Stimulated activated naive CD8-positive, alpha-beta T cell treated with anti-CD3 and anti-CD28 coated beads, Interleukin-15, Interleukin-2, amounts not matched to agents 100 ng/mL and 50 ng/mL, for 24 hours (primary cell): ENCODE results near the gene MAP2K7.
"Not testable (repeated sequence)": the region's sequence is repeated elsewhere in the genome, so short reads cannot be mapped to it uniquely, and the experiment has no call there.

Experiments
- H3K27ac Mint-ChIP-seq: one replicate; pipeline ENCODE4 v1.8.0; 2021; ENCODE audit warnings: mild to moderate bottlenecking, mixed read lengths
- H3K27me3 Mint-ChIP-seq: one replicate; pipeline ENCODE4 v1.8.0; 2021; ENCODE audit warnings: mixed read lengths
- H3K36me3 Mint-ChIP-seq: one replicate; pipeline ENCODE4 v1.8.0; 2021; ENCODE audit warnings: low read depth, mixed read lengths
- H3K4me1 Mint-ChIP-seq: one replicate; pipeline ENCODE4 v1.8.0; 2021; ENCODE audit warnings: low read depth, mixed read lengths
- H3K4me3 Mint-ChIP-seq: one replicate; pipeline ENCODE4 v1.8.0; 2021; ENCODE audit warnings: mild to moderate bottlenecking, mixed read lengths
- H3K9me3 Mint-ChIP-seq: one replicate; pipeline ENCODE4 v1.8.0; 2021; ENCODE audit warnings: mixed read lengths

MAP2K7 gene

DNA sequence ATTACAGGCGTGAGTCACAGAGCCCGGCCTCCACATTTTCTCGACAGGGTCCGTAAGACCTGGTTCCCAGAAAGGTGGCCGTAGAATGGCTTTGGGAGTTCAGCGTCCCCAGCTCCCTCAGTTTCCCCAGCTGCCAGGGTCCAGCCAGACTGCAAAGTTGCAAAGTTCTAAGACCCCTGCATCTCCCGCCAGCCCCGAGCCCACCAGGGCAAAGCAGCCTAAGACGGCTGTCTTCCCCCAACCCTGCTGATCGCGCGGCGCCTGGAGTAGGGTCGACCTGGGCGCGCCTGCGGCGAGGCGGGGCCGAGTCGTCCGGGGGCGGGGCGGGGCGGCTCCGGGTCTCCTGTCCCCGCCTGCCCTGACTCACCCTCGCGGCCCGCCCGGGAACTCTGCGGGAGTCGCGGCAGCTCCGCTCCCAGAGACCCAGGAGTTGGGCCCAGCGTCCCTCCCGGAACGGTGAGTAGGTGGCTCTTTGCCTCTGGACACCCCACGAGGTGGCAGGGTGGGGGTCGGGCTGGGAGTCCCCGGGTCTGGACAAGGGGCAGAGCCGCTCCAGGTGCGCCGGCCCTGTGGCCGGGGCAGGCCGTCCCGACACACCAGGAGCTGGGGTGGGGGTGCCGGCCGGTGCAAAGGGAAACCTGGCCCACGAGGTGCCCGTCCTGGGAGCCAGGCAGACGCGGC lies 15.4 kb upstream of the MAP2K7 start, which contains the start of gene LRRC8E:
Gene LRRC8E, plus strand, starts transcription at position 366 of the 681 bp plus-strand sequence. CDS start 7,094 bp downstream, outside the sequence.
- Mint-ChIP-seq H3K27ac (no peak within 1 kb of the TSS), H3K4me1 (no peaks in the 10 kb centered on the region), H3K4me3 (no peak within 1 kb of the TSS), H3K27me3 (peaks cover 17% of the 10 kb centered on the region), H3K36me3 (no peaks in the 10 kb centered on the region), H3K9me3 (no peaks in the 10 kb centered on the region)

GRCh38 chr19:7888826-7889217 lies 14.9 kb upstream of the MAP2K7 start:
- no peak overlapping the region for H3K4me3 Mint-ChIP-seq
- H3K9me3 Mint-ChIP-seq = no peaks in the 10 kb centered on the region
- H3K36me3 Mint-ChIP-seq = no peaks in the 10 kb centered on the region
- H3K27me3 Mint-ChIP-seq = peaks cover 17% of the 10 kb centered on the region
- H3K27ac Mint-ChIP-seq = no peak overlapping the region
- H3K4me1 Mint-ChIP-seq = peaks cover 4% of the 10 kb centered on the region

DNA sequence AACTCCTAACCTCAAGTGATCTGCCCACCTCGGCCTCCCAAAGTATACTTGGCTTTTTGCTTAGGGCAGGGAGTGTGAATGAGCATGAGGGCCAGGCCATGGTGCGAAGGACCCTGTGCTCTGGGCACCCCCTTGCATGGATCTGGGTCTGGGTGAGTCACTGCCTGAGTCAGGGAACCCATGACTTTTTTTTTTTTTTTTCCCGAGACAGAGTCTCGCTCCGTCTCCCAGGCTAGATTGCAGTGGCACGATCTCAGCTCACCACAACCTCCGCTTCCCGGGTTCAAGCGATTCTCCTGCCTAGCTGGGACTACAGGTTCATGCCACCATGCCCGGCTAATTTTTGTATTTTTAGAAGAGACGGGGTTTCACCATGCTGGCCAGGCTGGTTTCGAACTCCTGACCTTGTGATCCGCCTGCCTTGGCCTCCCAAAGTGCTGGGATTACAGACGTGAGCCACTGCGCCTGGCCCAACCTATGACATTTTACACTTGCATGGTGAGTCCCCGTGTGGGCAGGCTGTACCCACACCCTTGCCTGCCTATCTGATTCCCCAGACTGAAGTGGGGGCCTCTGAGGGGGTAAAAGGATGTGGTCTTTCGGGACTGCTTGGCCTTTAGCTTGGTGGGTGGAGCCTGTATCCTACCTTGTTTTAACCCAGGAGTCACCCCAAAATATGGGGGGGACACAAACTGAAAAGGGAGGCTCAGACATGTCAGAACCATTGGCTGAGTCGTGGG lies 10.1 kb upstream of the MAP2K7 start:
- H3K27me3 Mint-ChIP-seq = peaks cover 15% of the 10 kb centered on the region
- H3K27ac Mint-ChIP-seq, H3K9me3 Mint-ChIP-seq, H3K4me3 Mint-ChIP-seq, H3K36me3 Mint-ChIP-seq, H3K4me1 Mint-ChIP-seq: not testable (repeated sequence)

DNA sequence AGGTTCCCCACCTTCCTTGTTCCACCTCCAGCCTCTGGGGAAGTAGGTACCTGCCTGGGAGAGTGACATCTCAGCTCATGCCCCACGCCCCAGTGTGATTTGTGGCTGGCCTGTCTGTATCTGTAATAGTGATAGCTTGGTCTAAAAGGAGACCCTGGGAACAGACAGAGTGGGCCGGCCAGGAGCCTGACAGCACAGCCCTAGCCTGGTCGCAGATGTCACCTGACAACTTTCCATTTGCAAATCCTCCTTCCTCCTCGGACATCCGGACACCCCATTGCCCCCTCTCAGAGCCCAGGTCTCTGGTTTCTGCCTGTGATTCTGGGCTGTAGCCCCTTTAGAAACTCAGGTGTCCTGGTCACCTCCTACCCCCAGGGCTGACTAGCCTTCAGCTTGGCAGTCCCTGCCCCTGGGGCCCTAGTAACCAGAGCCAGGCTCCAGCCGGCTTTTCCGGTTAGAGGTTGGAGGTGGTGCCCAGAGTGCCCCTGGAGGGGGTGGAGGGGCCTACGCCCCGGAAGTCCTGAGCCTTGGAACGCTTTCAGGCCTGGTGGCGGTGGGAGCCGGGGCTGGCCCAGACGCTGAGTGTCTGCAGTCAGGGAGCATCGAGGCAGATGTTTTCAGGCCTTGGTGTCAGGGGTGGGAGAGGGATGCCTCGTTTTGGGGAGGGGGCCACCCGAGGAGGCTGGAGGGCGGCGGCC lies 8.9 kb upstream of the MAP2K7 start:
- Mint-ChIP-seq H3K27ac (no peak overlapping the region), H3K9me3 (no peaks in the 10 kb centered on the region), H3K36me3 (no peaks in the 10 kb centered on the region), H3K27me3 (peaks cover 7% of the 10 kb centered on the region), H3K4me1 (peaks cover 9% of the 10 kb centered on the region), H3K4me3 (no peak overlapping the region)

- Mint-ChIP-seq H3K36me3 (no peaks in the 10 kb centered on the region), H3K27me3 (peaks cover 4% of the 10 kb centered on the region), H3K27ac (no peak overlapping the region), H3K9me3 (no peaks in the 10 kb centered on the region), H3K4me3 (no peak overlapping the region), H3K4me1 (peaks cover 9% of the 10 kb centered on the region)
These were observed 8.1 kb upstream of the MAP2K7 start for GRCh38 chr19:7895565-7895964.

DNA sequence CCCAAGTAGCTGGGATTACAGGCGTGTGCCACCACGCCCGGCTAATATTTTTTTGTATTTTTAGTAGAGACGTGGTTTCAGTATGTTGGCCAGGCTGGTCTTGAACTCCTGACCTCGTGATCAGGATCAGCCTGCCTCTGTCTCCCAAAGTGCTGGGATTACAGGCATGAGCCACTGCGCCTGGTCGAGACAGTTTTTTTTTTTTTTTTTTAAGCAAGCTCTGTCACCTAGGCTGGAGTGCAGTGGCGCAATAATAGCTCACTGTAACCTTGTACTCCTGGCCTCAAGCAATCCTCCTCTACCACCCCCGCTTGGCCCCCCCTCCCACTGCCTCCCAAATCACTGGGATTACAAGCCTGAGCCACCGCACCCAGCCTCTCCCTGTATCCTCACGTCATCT lies 6.4 kb upstream of the MAP2K7 start:
- Mint-ChIP-seq H3K4me3 (no peak overlapping the region), H3K27me3 (peaks cover 4% of the 10 kb centered on the region), H3K36me3 (no peaks in the 10 kb centered on the region)

DNA sequence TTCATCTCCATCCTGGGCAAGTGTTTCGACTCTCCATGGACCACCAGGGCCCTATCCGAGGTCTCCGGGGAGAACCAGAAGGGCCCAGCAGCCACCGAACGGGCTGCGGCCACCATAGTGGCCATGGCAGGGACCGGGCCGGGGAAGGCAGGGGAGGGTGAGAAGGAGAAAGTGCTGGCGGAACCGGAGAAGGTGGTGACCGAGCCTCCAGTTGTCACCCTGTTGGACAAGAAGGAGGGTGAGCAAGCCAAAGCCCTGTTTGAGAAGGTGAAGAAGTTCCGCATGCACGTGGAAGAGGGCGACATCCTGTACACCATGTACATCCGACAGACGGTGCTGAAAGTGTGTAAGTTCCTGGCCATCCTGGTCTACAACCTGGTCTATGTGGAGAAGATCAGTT lies 4.7 kb upstream of the MAP2K7 start:
- Mint-ChIP-seq H3K4me3 (no peak overlapping the region), H3K4me1 (peaks cover 16% of the 10 kb centered on the region), H3K27ac (no peak overlapping the region), H3K27me3 (peaks cover 3% of the 10 kb centered on the region), H3K36me3 (no peaks in the 10 kb centered on the region), H3K9me3 (no peaks in the 10 kb centered on the region)

More for the DNA sequence above, 6.4 kb upstream of the MAP2K7 start:
- peaks cover 9% of the 10 kb centered on the region for H3K4me1 Mint-ChIP-seq
- no peaks in the 10 kb centered on the region for H3K9me3 Mint-ChIP-seq
- H3K27ac Mint-ChIP-seq = no peak overlapping the region

DNA sequence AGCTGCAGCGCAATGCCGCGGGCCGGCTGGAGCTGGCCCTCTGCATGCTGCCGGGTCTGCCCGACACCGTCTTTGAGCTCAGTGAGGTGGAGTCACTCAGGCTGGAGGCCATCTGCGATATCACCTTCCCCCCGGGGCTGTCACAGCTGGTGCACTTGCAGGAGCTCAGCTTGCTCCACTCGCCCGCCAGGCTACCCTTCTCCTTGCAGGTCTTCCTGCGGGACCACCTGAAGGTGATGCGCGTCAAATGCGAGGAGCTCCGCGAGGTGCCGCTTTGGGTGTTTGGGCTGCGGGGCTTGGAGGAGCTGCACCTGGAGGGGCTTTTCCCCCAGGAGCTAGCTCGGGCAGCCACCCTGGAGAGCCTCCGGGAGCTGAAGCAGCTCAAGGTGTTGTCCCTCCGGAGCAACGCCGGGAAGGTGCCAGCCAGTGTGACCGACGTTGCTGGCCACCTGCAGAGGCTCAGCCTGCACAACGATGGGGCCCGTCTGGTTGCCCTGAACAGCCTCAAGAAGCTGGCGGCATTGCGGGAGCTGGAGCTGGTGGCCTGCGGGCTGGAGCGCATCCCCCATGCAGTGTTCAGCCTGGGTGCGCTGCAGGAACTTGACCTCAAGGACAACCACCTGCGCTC lies 3.8 kb upstream of the MAP2K7 start:
- Mint-ChIP-seq H3K9me3 (no peaks in the 10 kb centered on the region), H3K4me3 (no peak overlapping the region), H3K36me3 (no peaks in the 10 kb centered on the region), H3K27ac (no peak overlapping the region), H3K27me3 (no peaks in the 10 kb centered on the region), H3K4me1 (peaks cover 18% of the 10 kb centered on the region)

DNA sequence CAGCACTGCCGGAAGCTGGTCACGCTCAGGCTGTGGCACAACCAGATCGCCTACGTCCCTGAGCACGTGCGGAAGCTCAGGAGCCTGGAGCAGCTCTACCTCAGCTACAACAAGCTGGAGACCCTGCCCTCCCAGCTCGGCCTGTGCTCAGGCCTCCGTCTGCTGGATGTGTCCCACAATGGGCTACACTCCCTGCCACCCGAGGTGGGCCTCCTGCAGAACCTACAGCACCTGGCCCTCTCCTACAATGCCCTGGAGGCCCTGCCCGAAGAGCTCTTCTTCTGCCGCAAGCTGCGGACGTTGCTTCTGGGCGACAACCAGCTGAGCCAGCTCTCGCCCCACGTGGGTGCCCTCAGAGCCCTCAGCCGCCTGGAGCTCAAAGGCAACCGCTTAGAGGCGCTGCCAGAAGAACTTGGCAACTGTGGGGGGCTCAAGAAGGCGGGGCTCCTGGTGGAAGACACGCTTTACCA lies 3.2 kb upstream of the MAP2K7 start:
- peaks cover 23% of the 10 kb centered on the region for H3K4me1 Mint-ChIP-seq
- H3K27ac Mint-ChIP-seq = no peak overlapping the region
- H3K27me3 Mint-ChIP-seq = no peaks in the 10 kb centered on the region
- no peaks in the 10 kb centered on the region for H3K9me3 Mint-ChIP-seq
- no peak overlapping the region for H3K4me3 Mint-ChIP-seq
- H3K36me3 Mint-ChIP-seq = no peaks in the 10 kb centered on the region

DNA sequence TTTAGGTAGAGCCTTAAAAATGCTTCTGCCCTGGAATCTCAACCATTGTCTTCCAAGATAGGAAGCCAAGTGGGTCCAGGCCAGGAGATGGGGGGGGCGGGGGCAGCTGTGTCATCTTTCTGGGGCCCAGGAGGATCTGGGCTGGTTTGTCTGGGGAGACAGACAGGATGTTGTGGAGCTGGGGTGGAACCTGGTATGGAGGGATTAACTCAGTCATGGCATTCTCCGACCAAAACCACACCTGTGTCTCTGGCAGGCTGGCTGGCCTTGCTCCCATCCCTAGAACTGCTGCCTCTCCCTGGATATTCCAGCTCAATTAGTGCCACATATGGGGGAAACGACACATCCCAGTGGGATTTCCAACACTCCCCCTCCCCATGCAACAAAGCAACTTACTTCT lies 2.7 kb upstream of the MAP2K7 start:
- Mint-ChIP-seq H3K36me3 (no peaks in the 10 kb centered on the region), H3K4me3 (no peak overlapping the region), H3K27me3 (no peaks in the 10 kb centered on the region), H3K4me1 (peaks cover 27% of the 10 kb centered on the region), H3K27ac (no peak overlapping the region), H3K9me3 (no peaks in the 10 kb centered on the region)

DNA sequence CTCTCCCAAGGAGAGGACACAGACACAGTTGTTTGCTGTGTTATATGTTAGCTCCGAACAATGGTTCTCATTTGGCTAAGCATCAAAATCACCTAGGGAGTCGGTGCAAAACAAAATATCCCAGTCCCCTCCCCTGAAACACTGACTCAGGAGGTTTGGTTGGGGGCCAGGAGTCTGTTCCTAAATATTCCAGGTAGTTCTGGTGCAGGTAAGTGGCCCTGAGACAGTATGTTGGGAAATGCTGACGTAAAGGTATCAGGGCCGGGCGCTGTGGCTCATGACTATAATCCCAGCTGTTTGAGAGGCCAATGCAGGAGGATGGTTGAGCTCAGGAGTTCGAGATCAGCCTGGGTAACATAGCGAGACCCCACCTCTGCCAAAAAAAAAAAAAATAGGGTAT lies 2.3 kb upstream of the MAP2K7 start:
- Mint-ChIP-seq H3K27ac (no peak overlapping the region), H3K4me3 (no peak overlapping the region), H3K27me3 (no peaks in the 10 kb centered on the region), H3K9me3 (no peaks in the 10 kb centered on the region), H3K36me3 (no peaks in the 10 kb centered on the region), H3K4me1 (peaks cover 27% of the 10 kb centered on the region)

GRCh38 chr19:7902796-7903243 lies 857 bp upstream of the MAP2K7 start:
- peak overlapping the region; percentile 96 for H3K27ac Mint-ChIP-seq
- peaks cover 27% of the 10 kb centered on the region for H3K4me1 Mint-ChIP-seq
- H3K27me3 Mint-ChIP-seq = no peaks in the 10 kb centered on the region
- H3K9me3 Mint-ChIP-seq = no peaks in the 10 kb centered on the region
- peak overlapping the region; percentile 86 for H3K4me3 Mint-ChIP-seq
- H3K36me3 Mint-ChIP-seq = no peaks in the 10 kb centered on the region

DNA sequence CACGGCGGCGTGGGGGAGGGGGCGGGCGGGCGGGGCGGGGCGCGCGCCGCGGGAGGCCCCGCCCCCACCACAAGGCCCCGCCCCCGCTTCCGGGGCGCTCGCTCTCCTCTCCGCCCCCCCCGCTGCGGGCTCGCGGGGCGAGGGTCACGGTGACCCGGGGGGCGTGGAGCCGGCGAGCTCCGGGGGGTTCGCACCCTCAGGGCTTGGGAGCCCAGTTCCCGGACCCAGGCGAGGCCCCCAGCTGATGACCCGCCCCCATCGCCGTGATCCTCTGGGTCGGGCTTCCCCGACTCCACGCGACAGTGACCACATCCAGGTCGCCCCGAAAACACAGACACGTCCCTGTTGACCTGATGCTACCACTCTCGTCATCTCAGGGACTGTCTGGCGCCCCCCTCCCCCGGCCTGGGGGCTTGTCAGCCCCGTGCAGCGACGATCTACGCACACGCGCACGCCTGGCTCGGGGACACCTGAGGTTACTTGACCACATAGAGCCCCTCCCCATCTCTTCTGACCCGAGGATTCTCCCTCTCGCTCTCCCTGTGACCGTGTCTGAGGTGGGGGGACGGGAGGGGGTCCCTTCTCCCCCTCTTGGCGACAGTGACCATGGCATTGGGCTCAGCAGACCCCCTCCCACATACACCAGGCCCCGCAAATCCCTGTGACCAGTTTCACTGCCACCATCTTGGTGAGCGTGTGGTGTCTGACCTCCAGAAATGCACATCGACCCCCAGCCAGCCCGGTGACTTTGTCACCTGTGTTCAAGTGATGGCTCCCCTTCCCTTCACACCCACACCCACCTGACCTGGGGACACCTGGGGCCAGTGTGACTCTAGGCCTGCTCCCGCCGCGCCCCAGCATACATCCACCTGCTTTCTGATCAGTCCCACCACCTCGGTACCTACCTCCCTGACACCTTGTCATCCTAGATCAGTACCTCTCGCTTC lies 670 bp downstream of the MAP2K7 start:
- no peaks in the 10 kb centered on the region for H3K36me3 Mint-ChIP-seq
- H3K4me1 Mint-ChIP-seq = peaks cover 27% of the 10 kb centered on the region
- H3K9me3 Mint-ChIP-seq = no peaks in the 10 kb centered on the region
- H3K27me3 Mint-ChIP-seq = no peaks in the 10 kb centered on the region
- peak overlapping the region; percentile 81 for H3K27ac Mint-ChIP-seq
- peak overlapping the region; percentile 86 for H3K4me3 Mint-ChIP-seq

DNA sequence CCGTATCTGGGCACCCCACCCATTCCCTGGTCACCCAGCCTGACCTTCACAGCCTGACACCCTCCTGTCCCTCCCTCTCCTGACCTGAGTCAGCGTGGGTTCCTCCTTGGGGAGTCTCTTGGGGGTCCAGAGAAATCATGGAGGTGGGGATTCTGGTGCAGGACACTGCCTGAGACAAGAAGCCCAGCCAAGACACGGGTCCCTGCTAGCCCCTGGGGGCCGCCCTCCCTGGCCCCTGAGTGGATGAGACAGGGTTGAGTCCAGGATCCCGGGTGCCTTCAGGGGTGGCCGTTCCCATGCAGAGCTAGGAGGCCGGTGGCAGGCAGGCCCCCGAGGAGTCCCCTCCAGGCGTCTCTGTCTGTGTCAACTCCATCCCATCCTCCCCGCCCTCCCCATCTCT lies 1.6 kb downstream of the MAP2K7 start:
- Mint-ChIP-seq H3K36me3 (no peaks in the 10 kb centered on the region), H3K4me3 (peak overlapping the region; percentile 85), H3K27ac (peak overlapping the region; percentile 81), H3K9me3 (no peaks in the 10 kb centered on the region), H3K4me1 (peaks cover 27% of the 10 kb centered on the region), H3K27me3 (no peaks in the 10 kb centered on the region)
